NCI-H1048 (cell line): ENCODE measurements around the gene PKIB.
"Not testable (repeated sequence)": the region's sequence is repeated elsewhere in the genome, so short reads cannot be mapped to it uniquely, and the experiment has no call there.

Source experiments
- DNase-seq: peaks from one replicate; lab custom pipeline; 2025; lab: John Stamatoyannopoulos, UW

PKIB gene

GRCh38 chr6:122710908-122711635 lies 100.9 kb downstream of the PKIB start:
- no peak for DNase-seq

- no peak for DNase-seq
Measured at GRCh38 chr6:122712093-122712447, 101.9 kb downstream of the PKIB start.

- DNase-seq = no peak
Measured at GRCh38 chr6:122712448-122713137, 102.4 kb downstream of the PKIB start.

- no peak for DNase-seq
Measured at GRCh38 chr6:122713138-122713537, 102.9 kb downstream of the PKIB start.

GRCh38 chr6:122714059-122714458 lies 103.9 kb downstream of the PKIB start:
- no peak for DNase-seq

GRCh38 chr6:122715725-122716124 lies 105.5 kb downstream of the PKIB start:
- DNase-seq = no peak

- DNase-seq = no peak
Measured at GRCh38 chr6:122717350-122717749, 107.1 kb downstream of the PKIB start.

GRCh38 chr6:122718616-122719015 lies 108.4 kb downstream of the PKIB start:
- no peak for DNase-seq

- DNase-seq = no peak
Measured at GRCh38 chr6:122719176-122719575, 109.0 kb downstream of the PKIB start.

GRCh38 chr6:122722746-122723145 lies 112.5 kb downstream of the PKIB start:
- no peak for DNase-seq

- no peak for DNase-seq
Measured at GRCh38 chr6:122726649-122727048, 116.4 kb downstream of the PKIB start.

- DNase-seq = no peak
Measured at GRCh38 chr6:122727244-122727643, 117.0 kb downstream of the PKIB start.

- DNase-seq = no peak
Measured at GRCh38 chr6:122730334-122730733, 120.1 kb downstream of the PKIB start.

GRCh38 chr6:122730775-122731386 lies 120.7 kb downstream of the PKIB start:
- no peak for DNase-seq

GRCh38 chr6:122733259-122733658 lies 123.1 kb downstream of the PKIB start:
- DNase-seq = no peak

GRCh38 chr6:122734529-122735395 lies 124.6 kb downstream of the PKIB start:
- no peak for DNase-seq

- no peak for DNase-seq
Measured at GRCh38 chr6:122735582-122735981, 125.4 kb downstream of the PKIB start.

GRCh38 chr6:122736163-122736562 lies 126.0 kb downstream of the PKIB start:
- no peak for DNase-seq

- DNase-seq = no peak
Measured at GRCh38 chr6:122736616-122737015, 126.4 kb downstream of the PKIB start.

- DNase-seq = no peak
Measured at GRCh38 chr6:122740091-122740490, 129.9 kb downstream of the PKIB start.

- no peak for DNase-seq
Measured at GRCh38 chr6:122740936-122741335, 130.7 kb downstream of the PKIB start.

- not testable (repeated sequence) for DNase-seq
Measured at GRCh38 chr6:122744247-122744646, 134.0 kb downstream of the PKIB start.
